Heart left ventricle (tissue), 13 donors: Measurements from ENCODE around the gene FJX1.

ENCODE experiments used
- POLR2A ChIP-seq, 2 donors: fragments of 450-650 bp; IDR thresholded peaks; one replicate each; pipeline ENCODE4 v1.6.1; 2017; ENCODE audit warnings: antibody characterized with exemption in 2 of 2, mild to moderate bottlenecking in 2 of 2, moderate library complexity in 2 of 2
- TF ChIP-seq, protein P1 (sequence below), 12 donors: fragments of 200-600 bp; sonication (generic) in 4 of 12; IDR thresholded peaks; one replicate each; pipeline versions ENCODE4 v1.5.0 to v1.8.0; 2018 to 2022; ENCODE audit warnings: antibody characterized with exemption in 12 of 12, mild to moderate bottlenecking in 5 of 12
- donor health status: ischemic (EF 13 %, LVEDD 7.1; RV severe dilation, severe dysfunction).
- donor health status: DM: no; HTN: yes; CAD: no.
- donor health status: DM: no; HTN: no; CAD: no.
- donor health status: ischemic (EF 25% LVEDD 6.9; RV normal size, moderate dysfunction).
- donor health status: ischemic (EF 25% LVEDD 5.7; RV mildly dilated, moderate dysfunction).
- donor health status: ischemic (EF 35%, LVEDD 5.7; RV mildly dilated, moderate dysfunction).
- donor health status: nonischemic (EF 11% LVEDD 7.7; RV severe dilation, severe dysfunction).
- donor health status: DM: yes; HTN: yes; CAD: no.
- donor health status: PGD.
- donor health status: ischemic (EF 29% LVEDD 5.4; RV normal size, mild dysfunction).
- donor health status: nonischemic (EF 23%, LVEDD 6.1; RV moderate dilation, normal function).

DNA sequence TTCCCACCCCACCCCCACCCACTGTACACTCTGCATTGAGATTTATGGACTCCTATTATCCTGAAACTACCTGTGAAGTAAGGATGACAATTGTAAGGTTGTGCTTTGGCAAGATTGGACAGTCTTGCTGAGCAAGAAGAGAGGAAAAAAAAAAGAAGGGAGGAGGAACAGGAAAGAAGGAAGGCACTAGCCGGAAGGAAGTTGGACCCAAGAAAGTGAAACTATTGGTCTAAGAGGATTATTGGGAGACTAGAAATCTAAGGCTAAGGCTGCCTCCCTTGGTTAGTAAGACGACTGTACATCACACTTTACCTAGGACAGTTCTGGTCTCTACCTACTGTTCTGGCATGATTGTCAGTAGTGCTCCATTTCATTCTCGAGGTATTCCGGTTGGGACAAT, 32.2 kb downstream of the FJX1 start:
- TF ChIP-seq, protein P1, sequence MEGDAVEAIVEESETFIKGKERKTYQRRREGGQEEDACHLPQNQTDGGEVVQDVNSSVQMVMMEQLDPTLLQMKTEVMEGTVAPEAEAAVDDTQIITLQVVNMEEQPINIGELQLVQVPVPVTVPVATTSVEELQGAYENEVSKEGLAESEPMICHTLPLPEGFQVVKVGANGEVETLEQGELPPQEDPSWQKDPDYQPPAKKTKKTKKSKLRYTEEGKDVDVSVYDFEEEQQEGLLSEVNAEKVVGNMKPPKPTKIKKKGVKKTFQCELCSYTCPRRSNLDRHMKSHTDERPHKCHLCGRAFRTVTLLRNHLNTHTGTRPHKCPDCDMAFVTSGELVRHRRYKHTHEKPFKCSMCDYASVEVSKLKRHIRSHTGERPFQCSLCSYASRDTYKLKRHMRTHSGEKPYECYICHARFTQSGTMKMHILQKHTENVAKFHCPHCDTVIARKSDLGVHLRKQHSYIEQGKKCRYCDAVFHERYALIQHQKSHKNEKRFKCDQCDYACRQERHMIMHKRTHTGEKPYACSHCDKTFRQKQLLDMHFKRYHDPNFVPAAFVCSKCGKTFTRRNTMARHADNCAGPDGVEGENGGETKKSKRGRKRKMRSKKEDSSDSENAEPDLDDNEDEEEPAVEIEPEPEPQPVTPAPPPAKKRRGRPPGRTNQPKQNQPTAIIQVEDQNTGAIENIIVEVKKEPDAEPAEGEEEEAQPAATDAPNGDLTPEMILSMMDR (IDR thresholded peaks at IDR 0.05) = no peak
- TF ChIP-seq POLR2A (IDR thresholded peaks at IDR 0.05) = no peak
